GM19043 (cell line): ENCODE results near the gene NDUFAF8.

Experiments
- ATAC-seq: cut with Tn5 transposase; IDR thresholded peaks from one replicate; pipeline ENCODE4 v1.9.1; 2021; ENCODE audit warnings: low read depth; ENCODE audit not compliant: unreplicated experiment

Gene NDUFAF8

GRCh38 chr17:81237591-81238489 is 1.3 kb upstream of the NDUFAF8 start:
- ATAC-seq, result no peak

GRCh38 chr17:81238490-81238814 is 666 bp upstream of the NDUFAF8 start:
- no peak for ATAC-seq

GRCh38 chr17:81239714-81240555 is 817 bp downstream of the NDUFAF8 start:
- no peak for ATAC-seq

GRCh38 chr17:81240761-81241160 is 1.6 kb downstream of the NDUFAF8 start:
- ATAC-seq, result no peak

- ATAC-seq, result no peak
These were observed 2.1 kb downstream of the NDUFAF8 start for GRCh38 chr17:81241203-81241602.

GRCh38 chr17:81241648-81242420 is 2.7 kb downstream of the NDUFAF8 start:
- ATAC-seq, result no peak

- ATAC-seq, result no peak
These were observed 3.6 kb downstream of the NDUFAF8 start for GRCh38 chr17:81242421-81243332.

GRCh38 chr17:81243333-81243664 is 4.2 kb downstream of the NDUFAF8 start:
- ATAC-seq, result no peak

- no peak for ATAC-seq
These were observed 5.4 kb downstream of the NDUFAF8 start for GRCh38 chr17:81244358-81245023.

GRCh38 chr17:81245024-81245664 is 6.0 kb downstream of the NDUFAF8 start:
- no peak for ATAC-seq

GRCh38 chr17:81245665-81246342 is 6.7 kb downstream of the NDUFAF8 start:
- ATAC-seq, result no peak

- no peak for ATAC-seq
These were observed 7.2 kb downstream of the NDUFAF8 start for GRCh38 chr17:81246343-81246670.

- no peak for ATAC-seq
These were observed 7.7 kb downstream of the NDUFAF8 start for GRCh38 chr17:81246679-81247338.

- ATAC-seq, result no peak
These were observed 8.3 kb downstream of the NDUFAF8 start for GRCh38 chr17:81247339-81247990.

GRCh38 chr17:81248649-81249048 is 9.5 kb downstream of the NDUFAF8 start:
- no peak for ATAC-seq

- ATAC-seq, result no peak
These were observed 10.3 kb downstream of the NDUFAF8 start for GRCh38 chr17:81249223-81250040.
